Endothelial cell of umbilical vein (primary cell): ENCODE results near the gene MAST1.
A peak's percentile ranks its signal among the peaks of the same experiment; 100 is the strongest.

Source experiments
- CTCF ChIP-seq, 2 donors: IDR thresholded peaks; 1 replicate in 1 of 2; 2 replicates in 1 of 2; pipeline ENCODE4 v1.5.1; 2011; ENCODE audit warnings: low read length in 2 of 2, mild to moderate bottlenecking in 2 of 2, moderate library complexity in 2 of 2, control low read depth in 1 of 2, inconsistent platforms in 1 of 2, low read depth in 1 of 2; ENCODE audit not compliant: insufficient read depth in 1 of 2; ENCODE audit errors: extremely low read depth in 1 of 2
- EZH2 ChIP-seq: IDR thresholded peaks from 2 replicates; pipeline ENCODE4 v1.6.1; 2012; ENCODE audit warnings: borderline replicate concordance, low read depth, mild to moderate bottlenecking, moderate library complexity, low read length, inconsistent platforms; ENCODE audit not compliant: severe bottlenecking
- MYC ChIP-seq: IDR thresholded peaks from one replicate; pipeline ENCODE4 v1.6.1; 2011; ENCODE audit warnings: mild to moderate bottlenecking, low read depth, low read length
- POLR2AphosphoS5 ChIP-seq: IDR thresholded peaks from 2 replicates; pipeline ENCODE4 v1.6.1; 2012; ENCODE audit warnings: low read depth, mild to moderate bottlenecking, control low read depth, low read length, moderate library complexity; ENCODE audit not compliant: insufficient read depth

GRCh38 chr19:12838886-12839756 is 806 bp downstream of the MAST1 start:
- no peak for TF ChIP-seq CTCF (IDR thresholded peaks at IDR 0.05; ENCODE audit: extremely low read depth in 1 of 2, insufficient read depth in 1 of 2, low read depth in 1 of 2, low read length in 2 of 2)
- TF ChIP-seq POLR2AphosphoS5: no peak
- peak; percentile 57 for TF ChIP-seq EZH2
- no peak for TF ChIP-seq MYC
